HG02588 (cell line): ENCODE data around the gene NOTCH4.

Source experiments
- ATAC-seq: cut with Tn5 transposase; IDR thresholded peaks from one replicate; pipeline ENCODE4 v1.9.1; 2021; ENCODE audit warnings: mild to moderate bottlenecking, moderate library complexity; ENCODE audit not compliant: unreplicated experiment

NOTCH4 gene

DNA sequence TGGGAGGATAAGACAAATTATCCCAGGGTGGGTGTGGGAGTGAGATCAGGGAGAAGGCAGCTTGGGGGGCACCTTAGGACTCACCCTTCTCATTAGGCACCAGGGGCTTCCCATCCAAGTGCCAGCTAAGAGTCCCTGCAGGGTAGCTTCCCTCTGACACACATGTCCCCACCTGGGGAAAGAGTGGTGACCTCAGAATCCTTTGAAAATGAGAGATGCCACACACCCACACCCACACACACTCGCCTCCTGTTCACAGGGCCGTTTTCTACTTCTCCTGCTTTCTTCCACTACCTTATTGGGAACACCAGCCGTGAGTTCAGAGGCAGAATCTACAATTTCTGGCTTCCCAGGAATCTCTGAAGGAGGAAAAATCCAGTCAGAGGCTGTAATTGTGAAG, 40.8 kb downstream of the NOTCH4 start:
- no peak for ATAC-seq

DNA sequence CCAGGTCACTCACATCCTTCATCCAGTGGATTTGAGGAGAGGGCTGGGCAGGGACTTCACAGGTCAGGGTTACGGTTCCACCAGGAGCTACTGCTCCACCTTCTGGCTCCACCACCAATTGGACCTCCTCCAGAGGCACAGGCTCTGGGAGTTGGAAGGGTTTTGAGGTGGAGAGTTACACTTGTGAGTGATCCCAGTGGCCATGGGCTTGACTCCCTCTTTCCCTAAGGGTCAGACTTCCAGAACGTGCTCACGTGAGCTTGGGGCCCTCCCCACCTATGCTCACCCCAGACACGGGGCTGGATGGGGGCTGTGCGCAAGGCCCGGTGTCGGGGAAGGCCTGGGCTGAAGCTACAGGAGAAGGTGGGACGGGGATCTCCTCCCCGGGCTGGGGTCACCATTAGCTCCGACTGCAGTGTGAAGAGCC, 41.3 kb downstream of the NOTCH4 start:
- ATAC-seq = no peak

DNA sequence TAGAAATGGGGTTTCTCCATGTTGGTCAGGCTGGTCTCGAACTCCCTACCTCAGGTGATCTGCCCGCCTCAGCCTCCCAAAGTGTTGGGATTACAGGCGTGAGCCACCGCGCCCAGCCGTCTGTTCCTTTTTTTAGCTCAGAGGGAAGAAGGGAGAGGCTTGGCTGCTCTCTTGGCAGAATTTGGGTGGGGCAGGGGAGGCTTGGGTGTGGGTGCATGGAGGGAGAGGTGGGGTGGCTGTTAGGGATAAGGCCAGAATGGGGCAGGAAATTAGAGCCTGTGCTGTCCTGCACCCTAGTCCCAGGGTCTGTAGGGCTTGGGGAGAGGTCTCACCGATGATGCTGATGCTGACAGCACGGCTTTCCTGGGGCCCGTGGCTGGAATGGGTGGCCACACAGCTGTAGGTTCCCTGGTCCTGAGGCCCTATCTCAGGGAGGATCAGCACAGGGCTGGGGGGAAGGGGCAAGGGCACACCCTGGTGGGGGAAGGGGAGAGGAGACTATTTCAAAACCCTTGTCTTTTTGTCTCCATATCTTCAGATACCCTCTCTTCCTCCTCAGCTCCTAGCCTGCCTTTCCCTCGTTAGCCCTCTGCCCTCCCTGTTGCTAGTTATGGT, 41.8 kb downstream of the NOTCH4 start:
- no peak for ATAC-seq

DNA sequence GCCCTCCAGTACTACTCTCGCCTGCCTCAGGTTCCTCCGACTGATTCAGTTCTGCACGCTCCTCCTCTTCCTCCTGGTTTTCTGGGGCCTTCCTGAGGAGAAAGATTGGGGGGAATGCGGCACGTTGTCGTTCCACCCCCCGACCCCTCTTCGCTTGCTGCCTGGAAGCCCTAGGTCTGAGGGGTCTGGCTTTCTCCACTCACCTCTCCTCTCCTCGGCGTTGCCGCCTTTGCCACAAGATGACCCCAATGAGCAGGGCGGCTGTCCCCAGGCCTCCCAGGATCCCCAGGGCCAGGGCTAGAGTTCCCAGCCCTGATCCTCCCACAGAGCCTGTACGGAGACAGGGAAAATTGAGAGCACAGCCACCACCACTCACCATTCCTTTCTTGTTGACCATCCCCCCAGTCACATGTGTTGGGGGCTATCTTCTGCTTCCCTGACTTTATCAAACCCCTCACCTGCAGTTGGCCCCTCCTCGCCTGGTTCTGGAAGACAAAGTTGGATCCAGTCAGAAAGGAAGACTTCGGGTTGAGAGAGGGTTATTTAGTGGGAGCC, 42.6 kb downstream of the NOTCH4 start:
- no peak for ATAC-seq

DNA sequence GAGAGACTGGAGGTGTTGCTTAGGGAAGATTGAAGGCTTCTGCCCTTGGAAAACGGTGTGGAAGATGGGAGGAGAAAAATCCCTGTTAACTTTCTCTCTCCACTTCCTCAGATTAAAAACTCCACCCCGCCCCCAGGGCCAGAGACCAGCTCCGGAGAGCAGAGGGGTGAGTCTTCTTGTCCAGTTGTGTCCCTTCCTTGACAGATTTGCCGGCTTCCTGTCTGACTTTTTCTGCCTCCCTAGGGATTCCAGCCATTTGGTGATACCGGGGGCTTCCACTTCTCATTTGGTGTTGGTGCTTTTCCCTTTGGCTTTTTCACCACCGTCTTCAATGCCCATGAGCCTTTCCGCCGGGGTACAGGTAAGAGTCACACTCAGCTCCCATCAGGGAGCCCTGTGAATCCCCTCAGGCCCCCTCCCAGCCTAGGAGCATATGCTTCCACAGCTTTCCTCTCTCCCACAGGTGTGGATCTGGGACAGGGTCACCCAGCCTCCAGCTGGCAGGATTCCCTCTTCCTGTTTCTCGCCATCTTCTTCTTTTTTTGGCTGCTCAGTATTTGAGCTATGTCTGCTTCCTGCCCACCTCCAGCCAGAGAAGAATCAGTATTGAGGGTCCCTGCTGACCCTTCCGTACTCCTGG, 44.0 kb downstream of the NOTCH4 start:
- ATAC-seq = no peak

DNA sequence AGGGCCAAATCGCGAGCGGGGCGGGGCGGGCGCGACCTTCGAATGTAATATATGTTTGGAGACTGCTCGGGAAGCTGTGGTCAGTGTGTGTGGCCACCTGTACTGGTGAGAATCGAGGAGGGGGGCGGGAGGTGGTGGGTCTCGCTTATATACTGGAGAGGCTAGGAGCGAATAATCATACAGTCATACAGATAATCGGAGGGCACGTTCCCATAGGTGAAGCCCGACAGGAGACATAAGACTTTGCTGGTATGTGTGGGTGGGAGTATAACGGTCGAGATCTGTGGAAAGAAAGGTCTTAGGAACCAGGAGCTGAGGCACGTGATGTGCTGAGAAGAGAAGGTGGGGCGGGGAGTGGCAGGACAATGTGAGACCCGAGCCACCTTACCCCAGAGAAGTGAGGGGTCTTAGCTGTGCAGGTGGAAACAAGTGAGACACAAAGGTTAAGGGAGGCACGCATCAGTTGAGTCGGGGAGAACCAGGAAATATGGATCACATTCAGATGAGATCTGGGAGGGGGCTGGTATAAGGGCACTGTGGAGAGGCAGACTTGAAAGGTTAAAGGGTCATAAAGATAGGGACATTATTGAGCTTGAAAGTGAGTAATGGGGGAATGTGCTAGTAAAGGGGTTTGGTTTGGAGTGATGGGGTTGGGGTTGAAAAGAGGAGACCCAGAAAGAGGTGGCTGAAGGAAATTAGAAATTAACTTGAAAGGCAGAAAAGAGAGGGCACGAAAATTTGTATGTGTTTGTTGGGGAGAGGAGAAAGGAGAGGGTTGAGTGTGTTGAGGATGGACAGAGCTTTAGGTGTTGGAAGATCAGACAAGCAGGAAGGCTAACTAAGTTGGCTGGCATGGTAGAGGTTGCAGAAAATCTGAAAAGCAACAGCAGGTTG, 45.1 kb downstream of the NOTCH4 start:
- ATAC-seq = no peak

DNA sequence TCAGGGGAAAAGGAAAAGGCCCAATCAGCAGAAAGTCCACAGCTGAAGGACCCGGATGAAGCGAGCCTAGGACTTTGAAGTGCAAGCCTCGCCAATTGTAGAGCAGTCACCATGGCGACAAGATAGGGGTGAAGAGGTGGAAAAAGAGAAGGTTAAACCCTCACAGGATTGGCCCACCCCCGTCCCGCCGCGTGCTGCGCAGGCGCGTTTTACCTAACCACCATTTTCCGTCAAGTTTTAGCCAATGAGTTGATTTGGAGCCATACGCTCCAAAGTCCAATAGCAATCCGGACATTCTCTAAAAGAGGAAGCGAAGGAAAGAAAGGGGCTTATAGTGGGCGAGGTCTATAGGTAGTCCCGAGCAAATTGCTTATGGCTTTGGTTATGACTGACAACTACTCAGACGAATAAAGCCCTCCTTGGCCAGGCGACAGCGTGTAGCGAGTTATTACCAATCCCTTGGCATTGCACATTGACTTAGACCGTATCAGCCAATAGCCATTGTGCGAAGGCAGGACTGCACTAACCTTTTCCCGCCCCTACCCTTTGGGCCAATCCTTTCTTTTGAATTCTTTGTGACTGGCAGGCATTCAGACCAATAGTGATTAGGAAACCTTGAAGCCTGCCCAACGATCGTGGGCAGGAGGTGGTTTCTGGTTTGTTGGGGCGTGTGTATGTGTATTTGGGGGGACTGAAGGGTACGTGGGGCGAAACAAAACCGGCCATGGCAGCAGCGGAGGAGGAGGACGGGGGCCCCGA, 45.9 kb downstream of the NOTCH4 start, which contains the start of gene RNF5:
TSS of gene RNF5 (plus strand) at position 618 of the 759 bp plus-strand sequence. CDS start at position 725, 107 bp downstream.
- peak; percentile 75 for ATAC-seq

DNA sequence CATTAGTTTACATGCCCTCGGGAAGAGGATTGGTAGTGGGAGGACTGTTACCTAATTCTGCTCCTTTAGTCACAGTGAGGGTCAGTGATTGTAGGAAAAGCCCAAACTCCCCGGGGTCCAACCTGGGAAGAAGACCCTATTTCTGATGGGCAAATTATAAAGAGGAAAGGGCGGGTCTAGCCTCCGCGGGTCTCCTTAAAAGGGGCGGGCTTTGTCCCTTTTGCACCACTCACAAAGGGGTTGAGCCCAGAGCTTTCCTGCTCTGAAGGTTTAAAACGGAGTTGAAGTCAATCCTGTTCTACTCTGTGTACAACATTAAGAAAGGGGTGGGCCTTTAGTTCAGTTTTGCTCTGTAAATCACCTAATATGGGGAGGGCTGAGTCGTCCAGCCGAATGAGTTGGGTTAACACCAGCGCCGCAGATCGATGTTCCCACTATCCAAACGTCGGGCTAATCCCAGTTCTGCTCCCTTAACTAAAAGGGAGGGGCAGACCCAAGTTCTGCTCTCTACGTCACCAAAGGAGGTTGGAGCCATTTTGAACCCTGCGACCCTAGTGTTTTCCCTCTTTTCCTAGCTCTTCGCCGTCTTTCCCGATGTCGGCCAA, 46.6 kb downstream of the NOTCH4 start:
- ATAC-seq = no peak

DNA sequence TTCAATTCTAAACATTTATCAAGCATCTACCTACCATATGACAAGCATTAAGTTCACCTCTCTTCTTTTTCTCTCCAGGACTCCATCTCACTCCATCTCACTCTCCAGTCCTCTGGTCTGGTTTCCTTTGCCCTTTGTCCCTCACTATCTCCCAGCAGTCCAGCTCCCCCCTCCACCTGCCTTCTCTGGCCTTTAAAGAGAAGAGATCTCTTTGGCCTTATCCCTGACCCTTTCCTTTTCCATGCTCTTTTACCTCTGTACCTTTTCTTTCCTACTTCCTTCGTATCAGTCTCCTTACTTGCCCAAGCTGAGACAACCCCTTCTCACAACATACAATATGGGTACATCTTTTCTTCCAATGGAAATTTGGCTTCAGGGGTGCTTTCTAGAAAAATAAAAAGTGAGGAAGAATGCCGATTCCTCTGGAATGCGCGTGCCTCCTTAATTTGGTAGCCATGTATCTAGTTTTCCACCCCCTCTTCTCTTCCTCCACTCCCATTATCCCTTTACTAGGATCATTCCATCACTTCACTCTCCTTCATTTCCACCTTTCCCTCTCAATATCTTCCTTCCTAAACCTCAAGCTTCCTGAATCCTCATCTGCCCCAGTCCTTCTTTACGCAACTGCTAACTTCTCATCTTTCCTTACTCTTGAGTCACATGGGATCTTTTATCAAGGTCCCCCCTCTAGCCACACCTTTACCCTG, 47.2 kb downstream of the NOTCH4 start:
- ATAC-seq = no peak

DNA sequence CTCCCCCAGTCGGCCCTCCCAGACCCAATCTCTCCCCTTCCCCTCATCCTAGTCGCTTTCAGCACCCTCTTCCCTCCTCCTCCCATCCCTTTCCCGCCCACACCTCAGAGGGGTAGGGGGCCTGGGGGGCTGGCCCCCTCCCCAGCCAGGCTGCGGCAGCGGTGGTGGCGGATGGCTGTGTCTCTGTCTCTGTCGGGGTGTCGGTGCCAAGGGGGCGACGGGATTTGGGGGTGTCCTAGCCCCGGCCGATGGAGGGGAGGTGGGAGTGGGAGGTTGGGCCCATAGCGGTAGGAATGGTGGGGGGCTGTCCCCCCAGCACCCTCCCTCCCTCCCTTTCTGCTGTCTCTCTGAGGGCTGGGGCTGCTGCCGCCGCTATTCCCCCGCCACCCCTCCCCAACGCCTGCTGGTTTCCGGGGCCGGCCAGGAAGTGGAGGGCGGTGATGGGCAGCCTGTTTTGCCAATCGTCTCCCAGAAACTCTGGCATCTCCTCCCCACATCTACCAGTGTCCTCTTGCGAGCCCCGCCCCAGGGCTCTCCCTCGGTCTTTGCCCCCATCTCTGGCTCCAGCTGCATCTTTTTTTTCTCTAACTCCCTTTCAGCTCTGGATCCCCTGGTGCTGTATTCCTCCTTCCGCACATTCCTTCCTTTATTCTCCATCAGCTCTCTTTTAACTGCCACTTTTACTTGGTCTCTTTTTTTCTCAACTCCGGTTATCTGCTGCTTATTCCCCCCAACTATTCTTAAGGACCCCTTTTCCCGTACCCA, 48.0 kb downstream of the NOTCH4 start, which contains the start of gene AGPAT1:
TSS of gene AGPAT1 (minus strand) at position 374 of the 765 bp plus-strand sequence. CDS start 4,588 bp downstream, outside the sequence.
- peak; percentile 34 for ATAC-seq

DNA sequence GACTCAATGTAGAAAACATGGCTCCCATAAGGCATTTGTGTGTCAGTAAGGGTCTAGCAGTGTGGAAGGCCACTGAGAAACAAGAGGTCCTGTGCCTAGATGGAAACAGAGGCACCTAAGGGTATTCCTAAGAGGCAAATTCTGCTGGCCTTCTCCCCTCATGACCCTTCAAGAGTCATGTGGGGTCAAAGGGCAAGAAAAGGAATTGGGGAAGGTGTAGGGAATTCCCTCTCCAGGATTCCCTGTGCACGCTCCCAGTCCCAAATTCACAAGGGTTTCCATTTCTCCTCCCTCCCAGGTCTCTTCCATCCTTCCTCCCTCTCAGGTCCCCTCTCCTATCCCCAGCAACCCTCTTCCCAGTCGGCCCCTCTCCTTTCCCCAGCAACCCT, 48.6 kb downstream of the NOTCH4 start:
- ATAC-seq = no peak

DNA sequence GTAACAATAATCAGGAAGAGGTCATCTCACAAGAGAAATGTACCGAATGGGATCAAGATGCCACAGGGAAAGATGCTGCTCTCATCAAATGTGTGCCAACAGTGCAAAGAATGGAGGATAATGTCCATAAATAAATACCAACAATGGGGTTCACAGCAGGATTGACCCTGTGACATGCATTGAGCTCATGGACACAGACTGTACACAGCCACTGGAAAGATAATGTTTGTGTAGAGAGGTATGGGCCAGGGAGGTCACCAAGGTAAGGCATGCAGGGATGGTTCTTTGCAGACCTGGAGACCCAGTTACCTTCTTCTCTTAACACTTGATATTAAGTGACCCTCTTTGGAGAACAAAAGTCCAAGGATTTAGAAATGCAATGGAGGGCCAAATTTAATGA, 49.5 kb downstream of the NOTCH4 start:
- ATAC-seq = no peak

DNA sequence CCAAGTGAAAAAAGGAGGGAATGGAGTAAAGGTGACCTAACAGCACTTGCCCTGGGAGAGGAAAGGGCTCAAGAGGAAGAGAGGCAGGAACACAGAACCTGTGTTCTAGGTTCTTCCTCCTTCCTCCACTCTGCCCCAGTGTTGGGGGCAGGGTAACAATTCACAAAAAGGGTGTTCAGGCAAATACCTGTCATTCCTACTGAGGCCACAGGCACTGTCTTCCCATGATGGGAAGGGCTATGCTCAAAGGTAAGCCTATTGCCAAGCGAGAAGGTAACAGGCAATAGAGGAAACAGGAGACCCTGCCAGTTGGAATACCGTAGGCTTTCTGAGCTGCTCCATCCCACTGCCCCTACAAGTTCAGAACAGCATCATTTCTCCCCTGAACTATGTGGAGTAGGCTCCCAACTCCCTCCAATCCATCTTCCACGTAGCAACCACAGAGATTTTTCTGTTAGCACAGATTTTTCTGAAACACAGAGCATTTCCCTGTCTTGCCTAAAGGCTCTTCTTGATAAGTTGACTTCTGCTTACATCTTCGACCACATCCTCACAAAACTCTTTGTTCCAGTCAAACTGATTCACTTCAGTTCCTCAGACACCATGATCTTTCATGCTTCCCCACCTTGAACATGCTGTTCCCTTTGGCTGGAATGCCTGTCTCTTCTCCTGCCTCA, 50.7 kb downstream of the NOTCH4 start:
- ATAC-seq = no peak

DNA sequence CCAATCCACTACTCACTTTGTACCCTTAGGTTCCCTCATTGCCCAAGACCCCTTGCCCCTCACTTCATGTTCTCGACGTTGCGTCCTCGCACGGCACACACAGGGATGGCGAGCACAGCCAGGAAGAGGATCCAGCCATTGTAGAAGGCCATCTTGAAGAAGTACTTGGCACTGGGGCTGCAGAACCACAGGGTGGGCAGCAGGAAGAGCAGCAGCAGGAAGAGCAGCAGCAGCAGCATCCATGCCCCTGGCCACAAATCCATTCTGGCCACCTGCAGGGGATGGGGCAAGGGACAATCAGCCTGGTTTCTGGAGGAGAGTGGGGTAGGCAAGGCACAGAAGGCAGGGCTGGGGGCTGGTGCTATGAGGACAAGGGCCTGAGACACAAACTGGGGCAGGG, 52.6 kb downstream of the NOTCH4 start:
- no peak for ATAC-seq

DNA sequence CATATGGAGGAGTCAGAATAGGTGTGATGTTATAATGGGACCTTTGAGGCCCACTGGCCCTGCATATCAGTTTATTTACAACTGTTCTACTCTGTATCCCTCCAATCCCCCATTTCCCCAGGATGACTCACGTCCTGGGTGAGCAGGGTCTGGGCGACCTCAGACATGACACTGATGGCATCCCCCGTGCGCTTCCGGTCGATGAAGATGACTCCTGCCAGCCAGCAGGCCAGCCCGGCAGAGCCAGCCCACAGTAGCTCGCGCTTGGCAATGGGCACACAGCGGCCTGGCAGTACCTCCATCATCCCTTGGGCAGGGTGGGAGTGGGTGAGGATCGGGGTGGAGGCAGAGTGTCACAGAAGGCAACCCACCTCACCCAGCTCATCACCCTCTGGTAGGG, 53.6 kb downstream of the NOTCH4 start:
- ATAC-seq = no peak

DNA sequence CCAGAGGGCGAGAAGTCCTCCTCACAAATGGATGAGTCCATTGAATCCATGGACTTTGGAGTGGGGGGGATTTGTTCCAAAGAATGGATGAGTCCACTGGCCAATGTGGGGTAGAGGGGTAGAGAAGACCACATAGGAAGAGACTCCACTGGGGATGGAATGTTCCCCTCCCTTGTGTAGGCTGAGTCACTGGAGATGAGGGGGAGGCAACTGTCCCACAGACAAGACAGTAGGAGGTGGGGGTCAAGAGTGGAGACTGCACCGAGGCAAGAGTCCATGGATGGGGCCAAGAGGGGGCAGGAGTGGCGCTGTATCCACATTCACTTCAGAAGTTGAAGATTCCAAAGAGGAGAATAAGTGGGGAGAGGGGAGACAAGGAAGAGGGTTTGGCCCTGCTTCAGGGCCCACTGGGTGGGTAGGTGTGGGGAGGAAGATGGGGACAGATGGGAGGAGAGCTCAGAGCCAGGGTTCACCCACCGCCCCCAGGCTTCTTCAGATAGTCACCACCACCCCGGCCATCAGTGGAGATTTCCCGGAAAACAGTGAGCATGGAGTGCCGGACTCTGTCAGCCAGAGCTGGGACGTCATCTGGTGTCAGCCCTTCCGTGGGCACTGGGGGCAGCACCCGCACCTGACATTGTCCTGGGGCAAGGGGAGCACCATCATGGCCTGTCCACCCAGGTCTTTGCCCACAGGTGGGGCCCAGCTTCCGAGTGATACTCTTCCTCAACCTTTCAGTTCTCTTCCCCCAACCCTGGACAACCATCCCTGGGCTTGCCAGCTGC, 54.9 kb downstream of the NOTCH4 start:
- ATAC-seq = no peak

DNA sequence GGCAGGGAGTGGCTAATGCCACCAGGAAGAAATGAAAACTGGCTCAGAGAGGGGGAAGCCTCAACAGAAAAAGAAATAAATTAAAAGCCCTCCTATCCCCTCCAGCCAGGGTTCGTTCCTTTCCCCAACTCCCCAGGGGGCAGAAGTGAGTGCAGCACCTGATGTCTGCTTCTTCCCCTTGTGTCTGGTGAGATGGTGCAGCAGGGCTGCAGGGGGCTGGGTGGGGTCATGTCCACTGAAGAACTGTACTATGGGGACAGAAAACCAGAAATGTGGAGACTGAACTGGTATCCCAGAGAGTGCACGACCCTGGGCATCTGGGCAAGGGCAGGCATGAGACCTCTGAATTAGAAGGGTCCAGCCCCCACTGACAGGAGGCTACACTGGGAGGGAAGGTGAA, 55.5 kb downstream of the NOTCH4 start:
- no peak for ATAC-seq
